Activated naive CD8-positive, alpha-beta T cell treated with anti-CD3 and anti-CD28 coated beads, Interleukin-2, amount 50 U/mL, for 16 hours (primary cell): Measurements from ENCODE around the gene ARPP19.
"Not testable (repeated sequence)": the region's sequence is repeated elsewhere in the genome, so short reads cannot be mapped to it uniquely, and the experiment has no call there.

Experiments
- DNase-seq: peaks from one replicate; pipeline ENCODE4 v3.0.0-alpha.2; 2020; ENCODE audit warnings: low read depth, low spot score

ARPP19 gene

GRCh38 chr15:52551762-52552161 is 17.1 kb downstream of the ARPP19 start:
- no peak for DNase-seq

- not testable (repeated sequence) for DNase-seq
These were observed 17.6 kb downstream of the ARPP19 start for GRCh38 chr15:52551186-52551585.

GRCh38 chr15:52546031-52546751 is 22.6 kb downstream of the ARPP19 start:
- DNase-seq = no peak

- no peak for DNase-seq
These were observed 28.3 kb downstream of the ARPP19 start for GRCh38 chr15:52540374-52541012.

- DNase-seq = no peak
These were observed 31.4 kb downstream of the ARPP19 start for GRCh38 chr15:52537459-52537858.

GRCh38 chr15:52532427-52532826 is 36.4 kb downstream of the ARPP19 start:
- DNase-seq = no peak

- DNase-seq = no peak
These were observed 38.9 kb downstream of the ARPP19 start for GRCh38 chr15:52529940-52530339.

GRCh38 chr15:52529341-52529924 is 39.4 kb downstream of the ARPP19 start:
- DNase-seq = no peak

GRCh38 chr15:52528564-52529340 is 40.1 kb downstream of the ARPP19 start, which contains the start of gene MYO5A:
TSS of gene MYO5A (minus strand) at chr15:52528880. CDS start at chr15:52528806, 74 bp downstream.
- DNase-seq = peak; percentile 42

GRCh38 chr15:52527911-52528563 is 40.8 kb downstream of the ARPP19 start:
- no peak for DNase-seq

GRCh38 chr15:52527196-52527910 is 41.5 kb downstream of the ARPP19 start:
- DNase-seq = no peak

GRCh38 chr15:52524223-52525136 is 44.4 kb downstream of the ARPP19 start:
- DNase-seq = no peak

GRCh38 chr15:52523647-52524046 is 45.2 kb downstream of the ARPP19 start:
- DNase-seq = no peak

GRCh38 chr15:52523192-52523591 is 45.6 kb downstream of the ARPP19 start:
- no peak for DNase-seq

GRCh38 chr15:52521682-52522081 is 47.1 kb downstream of the ARPP19 start:
- no peak for DNase-seq

- DNase-seq = no peak
These were observed 48.4 kb downstream of the ARPP19 start for GRCh38 chr15:52520421-52520820.

- no peak for DNase-seq
These were observed 50.1 kb downstream of the ARPP19 start for GRCh38 chr15:52518487-52519371.

GRCh38 chr15:52517014-52517413 is 51.8 kb downstream of the ARPP19 start:
- DNase-seq = no peak

GRCh38 chr15:52515343-52515742 is 53.5 kb downstream of the ARPP19 start:
- no peak for DNase-seq
